ENCODE measurements around the gene TNPO3.
"Not testable (repeated sequence)": the region's sequence is repeated elsewhere in the genome, so short reads cannot be mapped to it uniquely, and the experiment has no call there.

The TNPO3 gene

GRCh38 chr7:129017264-129017663 is 37.6 kb downstream of the TNPO3 start:
- ATAC-seq (replicated peaks) = peak in 1 of 2 donors; percentile 25
- no peaks in the 10 kb centered on the region for H3K27me3 Mint-ChIP-seq
- no peak overlapping the region for H3K4me3 Mint-ChIP-seq
- peaks cover 16 to 46% of the 10 kb centered on the region in 2 donors for H3K4me1 Mint-ChIP-seq
- H3K9me3 Mint-ChIP-seq = no peaks in the 10 kb centered on the region
- peaks cover 36 to 43% of the 10 kb centered on the region in 2 donors for H3K36me3 Mint-ChIP-seq
- no peak overlapping the region for H3K27ac Mint-ChIP-seq
- no peak for DNase-seq

- H3K4me1 Mint-ChIP-seq = peaks cover 13 to 50% of the 10 kb centered on the region in 2 donors
- H3K27ac Mint-ChIP-seq = no peak overlapping the region
- no peaks in the 10 kb centered on the region for H3K9me3 Mint-ChIP-seq
- DNase-seq (no peak), ATAC-seq (replicated peaks) (no peak)
- peaks cover 34 to 45% of the 10 kb centered on the region in 2 donors for H3K36me3 Mint-ChIP-seq
- no peak overlapping the region for H3K4me3 Mint-ChIP-seq
- no peaks in the 10 kb centered on the region for H3K27me3 Mint-ChIP-seq
Observed at GRCh38 chr7:129014501-129015101, 40.3 kb downstream of the TNPO3 start.

GRCh38 chr7:129013048-129013724 is 41.7 kb downstream of the TNPO3 start:
- Mint-ChIP-seq H3K4me3 (no peak overlapping the region), H3K9me3 (no peaks in the 10 kb centered on the region), H3K27me3 (no peaks in the 10 kb centered on the region), H3K27ac (no peak overlapping the region), H3K36me3 (peaks cover 37 to 56% of the 10 kb centered on the region in 2 donors), H3K4me1 (peaks cover 22 to 51% of the 10 kb centered on the region in 2 donors)
- no peak for ATAC-seq (replicated peaks)
- DNase-seq = no peak

DNA sequence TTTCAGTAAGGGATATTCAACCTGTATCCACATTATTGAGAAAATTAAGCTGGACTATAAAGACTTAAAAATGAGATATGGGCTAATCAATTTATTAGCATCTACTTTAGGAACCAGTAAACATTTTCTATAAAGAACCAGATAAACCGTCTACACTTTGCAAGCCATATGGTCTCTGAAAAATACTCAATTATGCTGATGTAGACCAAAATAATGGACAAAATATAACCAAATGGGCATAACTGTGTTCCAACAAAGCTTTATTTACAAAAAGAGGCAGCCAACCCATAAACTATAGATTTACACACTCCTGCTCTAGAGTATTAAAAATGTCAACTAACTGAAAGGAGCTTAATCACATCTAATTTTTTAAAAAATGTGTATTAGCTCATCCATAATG is 42.3 kb downstream of the TNPO3 start:
- no peak for ATAC-seq (replicated peaks)
- Mint-ChIP-seq H3K36me3 (peaks cover 38 to 58% of the 10 kb centered on the region in 2 donors), H3K27me3 (no peaks in the 10 kb centered on the region)

DNA sequence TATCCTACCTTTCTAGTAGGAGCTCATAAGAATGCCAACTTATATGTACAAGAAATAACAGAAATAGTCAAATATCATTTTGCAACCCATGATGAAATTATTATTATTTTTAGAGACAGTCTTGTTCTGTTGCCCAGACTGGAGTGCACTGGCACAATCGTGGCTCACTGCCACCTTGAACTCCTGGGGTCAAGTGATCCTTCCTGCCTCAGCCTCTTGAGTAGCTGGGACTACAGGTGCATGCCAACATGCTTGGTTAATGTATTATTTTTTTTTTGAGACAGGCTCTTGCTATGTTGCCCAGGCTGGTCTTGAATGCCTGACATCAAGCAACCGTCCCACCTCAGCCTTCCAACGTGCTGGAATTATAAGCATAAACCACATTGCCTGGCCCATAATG is 44.8 kb downstream of the TNPO3 start:
- Mint-ChIP-seq H3K9me3 (no peaks in the 10 kb centered on the region), H3K36me3 (peaks cover 37 to 56% of the 10 kb centered on the region in 2 donors)

More for the DNA sequence above, 42.3 kb downstream of the TNPO3 start:
- H3K27ac Mint-ChIP-seq = no peak overlapping the region
- DNase-seq = no peak
- H3K9me3 Mint-ChIP-seq = no peaks in the 10 kb centered on the region
- no peak overlapping the region for H3K4me3 Mint-ChIP-seq
- peaks cover 21 to 46% of the 10 kb centered on the region in 2 donors for H3K4me1 Mint-ChIP-seq

DNA sequence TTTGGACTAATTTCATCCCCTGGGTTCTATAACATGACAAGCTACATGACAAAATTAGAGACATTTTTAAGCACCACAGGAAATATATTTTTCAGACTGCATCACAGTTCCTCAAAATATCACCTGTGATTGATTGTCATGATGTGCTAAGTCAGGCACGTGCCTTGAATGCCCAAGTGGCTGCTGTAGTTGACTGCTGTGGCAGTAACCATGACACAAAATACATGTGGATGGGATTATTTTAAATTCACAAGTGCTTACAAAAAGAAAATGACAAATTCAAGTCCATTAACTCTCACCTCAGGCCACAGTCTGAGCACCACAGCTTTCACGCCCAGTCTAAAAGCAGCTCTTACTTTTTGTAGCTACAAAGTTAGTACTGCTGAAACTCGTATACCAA is 45.5 kb downstream of the TNPO3 start:
- Mint-ChIP-seq H3K36me3 (peaks cover 35 to 58% of the 10 kb centered on the region in 2 donors), H3K9me3 (no peaks in the 10 kb centered on the region)

More for the DNA sequence above, 44.8 kb downstream of the TNPO3 start:
- no peak overlapping the region for H3K27ac Mint-ChIP-seq
- H3K4me1 Mint-ChIP-seq = peaks cover 22 to 53% of the 10 kb centered on the region in 2 donors
- DNase-seq (no peak), ATAC-seq (replicated peaks) (no peak)
- no peaks in the 10 kb centered on the region for H3K27me3 Mint-ChIP-seq
- no peak overlapping the region for H3K4me3 Mint-ChIP-seq

GRCh38 chr7:129008645-129009414 is 46.1 kb downstream of the TNPO3 start:
- peak; percentile 64 to 66 for ATAC-seq (replicated peaks)
- DNase-seq = no peak
- peak overlapping the region; percentile 58 to 66 for H3K4me3 Mint-ChIP-seq
- peak overlapping the region; percentile 87 for H3K27ac Mint-ChIP-seq
- no peaks in the 10 kb centered on the region for H3K9me3 Mint-ChIP-seq
- H3K27me3 Mint-ChIP-seq = no peaks in the 10 kb centered on the region
- peaks cover 31 to 52% of the 10 kb centered on the region in 2 donors for H3K36me3 Mint-ChIP-seq
- H3K4me1 Mint-ChIP-seq = peaks cover 22 to 51% of the 10 kb centered on the region in 2 donors

More for the DNA sequence above, 45.5 kb downstream of the TNPO3 start:
- Mint-ChIP-seq H3K27me3 (no peaks in the 10 kb centered on the region), H3K27ac (peak overlapping the region; percentile 87), H3K4me3 (no peak overlapping the region), H3K4me1 (peaks cover 22 to 53% of the 10 kb centered on the region in 2 donors)
- DNase-seq = peak; percentile 4
- ATAC-seq (replicated peaks) = peak; percentile 91 to 94

GRCh38 chr7:129007572-129007971 is 47.3 kb downstream of the TNPO3 start:
- no peak for DNase-seq
- no peak for ATAC-seq (replicated peaks)
- Mint-ChIP-seq H3K36me3 (peaks cover 24 to 47% of the 10 kb centered on the region in 2 donors), H3K4me3 (no peak overlapping the region), H3K4me1 (peaks cover 20 to 41% of the 10 kb centered on the region in 2 donors), H3K9me3 (no peaks in the 10 kb centered on the region), H3K27me3 (no peaks in the 10 kb centered on the region), H3K27ac (peak overlapping the region; percentile 51)

DNA sequence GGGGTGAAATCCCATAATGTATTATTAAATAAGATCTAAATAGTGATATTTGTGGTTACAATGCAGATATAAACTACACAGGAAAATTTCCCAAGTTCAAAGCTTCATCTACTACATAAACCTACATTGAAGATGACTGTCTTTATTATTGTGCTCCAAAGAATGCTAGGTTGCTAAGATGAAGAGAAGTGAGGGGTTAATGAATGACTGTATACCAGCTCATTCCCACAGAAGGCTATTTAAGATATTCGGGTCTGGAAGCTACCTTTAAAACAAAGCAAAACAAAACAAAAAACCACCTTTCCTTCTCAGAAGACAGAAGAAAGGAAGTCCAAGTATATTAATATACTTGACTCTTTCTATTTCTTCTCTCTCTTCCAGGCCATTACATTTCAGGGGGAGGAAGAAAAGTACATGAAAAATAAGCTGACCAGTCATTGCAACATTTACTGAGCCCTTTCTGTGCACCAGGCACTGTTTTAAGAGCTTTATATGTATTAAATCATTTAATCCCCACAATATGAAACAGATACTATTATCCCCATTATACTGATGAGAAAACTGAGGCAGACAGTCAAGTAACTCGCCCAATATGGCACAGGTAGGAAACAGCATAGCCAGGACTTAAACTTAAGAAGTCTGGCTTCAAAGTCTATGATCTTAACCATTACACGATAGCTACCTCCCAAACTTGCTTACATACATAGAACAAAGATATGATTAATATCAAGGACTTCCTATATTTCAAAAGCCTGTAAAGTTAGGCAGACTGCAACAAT is 48.1 kb downstream of the TNPO3 start:
- Mint-ChIP-seq H3K9me3 (no peaks in the 10 kb centered on the region), H3K27me3 (no peaks in the 10 kb centered on the region), H3K27ac (no peak overlapping the region), H3K4me3 (no peak overlapping the region), H3K36me3 (peaks cover 30 to 54% of the 10 kb centered on the region in 2 donors), H3K4me1 (peaks cover 20 to 41% of the 10 kb centered on the region in 2 donors)
- DNase-seq (no peak), ATAC-seq (replicated peaks) (no peak)

GRCh38 chr7:129005186-129005585 is 49.7 kb downstream of the TNPO3 start:
- peaks cover 29 to 52% of the 10 kb centered on the region in 2 donors for H3K36me3 Mint-ChIP-seq
- H3K27ac Mint-ChIP-seq = no peak overlapping the region
- no peak overlapping the region for H3K4me3 Mint-ChIP-seq
- no peaks in the 10 kb centered on the region for H3K9me3 Mint-ChIP-seq
- H3K27me3 Mint-ChIP-seq = no peaks in the 10 kb centered on the region
- DNase-seq (no peak), ATAC-seq (replicated peaks) (no peak)
- peaks cover 20 to 29% of the 10 kb centered on the region in 2 donors for H3K4me1 Mint-ChIP-seq

GRCh38 chr7:128997181-128997580 is 57.7 kb downstream of the TNPO3 start:
- Mint-ChIP-seq H3K4me3 (no peak overlapping the region), H3K36me3 (peaks cover 15 to 29% of the 10 kb centered on the region in 2 donors)
- DNase-seq = no peak

DNA sequence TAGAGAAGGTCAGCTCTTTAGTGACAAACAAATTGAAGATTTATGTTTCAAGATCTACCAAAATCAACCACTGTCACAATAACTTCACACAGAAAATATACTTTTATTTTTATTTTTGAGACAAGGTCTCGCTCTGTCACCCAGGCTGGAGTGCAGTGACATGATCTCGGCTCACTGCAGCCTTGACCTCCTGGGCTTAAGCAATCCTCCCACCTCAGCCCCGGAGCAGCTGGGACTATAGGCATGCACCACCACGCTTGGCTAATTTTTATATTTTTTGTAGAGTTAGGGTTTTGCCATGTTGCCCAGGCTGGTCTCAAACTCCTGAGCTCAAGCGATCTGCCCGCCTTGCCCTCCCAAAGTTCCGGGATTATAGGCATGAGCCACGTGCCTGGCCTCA is 60.4 kb downstream of the TNPO3 start:
- not testable (repeated sequence) for H3K27ac Mint-ChIP-seq; H3K9me3 Mint-ChIP-seq; H3K27me3 Mint-ChIP-seq; DNase-seq; H3K4me1 Mint-ChIP-seq; ATAC-seq (replicated peaks); H3K4me3 Mint-ChIP-seq
- peaks cover 12 to 21% of the 10 kb centered on the region in 2 donors for H3K36me3 Mint-ChIP-seq

More at GRCh38 chr7:128997181-128997580, 57.7 kb downstream of the TNPO3 start:
- Mint-ChIP-seq H3K9me3 (no peaks in the 10 kb centered on the region), H3K4me1 (no peaks in the 10 kb centered on the region), H3K27me3 (no peaks in the 10 kb centered on the region), H3K27ac (no peak overlapping the region)
- no peak for ATAC-seq (replicated peaks)

DNA sequence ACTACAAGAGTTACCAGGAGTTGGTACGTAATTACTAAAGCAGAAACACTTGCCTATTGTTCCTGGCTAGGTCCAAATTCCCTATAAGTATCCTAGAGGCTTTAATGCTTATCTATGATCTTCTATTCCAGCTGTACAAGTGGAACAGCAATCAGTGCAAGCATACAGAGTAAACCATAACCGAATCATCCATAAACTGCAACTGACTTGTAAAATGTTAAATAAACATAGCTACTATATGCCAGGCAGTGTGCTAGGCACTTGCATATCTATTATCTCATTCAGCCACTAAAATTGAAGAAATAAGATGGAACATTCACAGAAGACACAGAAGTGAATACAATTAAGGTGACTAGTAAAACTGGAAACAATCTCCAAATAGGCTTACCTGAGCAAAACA is 61.5 kb downstream of the TNPO3 start:
- H3K9me3 Mint-ChIP-seq = no peaks in the 10 kb centered on the region
- H3K27ac Mint-ChIP-seq = no peak overlapping the region
- peaks cover 16 to 24% of the 10 kb centered on the region in 2 donors for H3K36me3 Mint-ChIP-seq
- no peak overlapping the region for H3K4me3 Mint-ChIP-seq
- H3K4me1 Mint-ChIP-seq = no peaks in the 10 kb centered on the region
- DNase-seq (no peak), ATAC-seq (replicated peaks) (no peak)
- H3K27me3 Mint-ChIP-seq = no peaks in the 10 kb centered on the region

GRCh38 chr7:128989961-128990360 is 65.0 kb downstream of the TNPO3 start:
- Mint-ChIP-seq H3K4me1 (no peaks in the 10 kb centered on the region), H3K36me3 (peaks cover 23 to 28% of the 10 kb centered on the region in 2 donors), H3K9me3 (no peaks in the 10 kb centered on the region), H3K27me3 (no peaks in the 10 kb centered on the region), H3K27ac (peak overlapping the region; percentile 63), H3K4me3 (no peak overlapping the region)
- ATAC-seq (replicated peaks) (no peak), DNase-seq (no peak)
